LoVo (cell line): Measurements from ENCODE around the gene ATP11C.
"Not testable (repeated sequence)": the region's sequence is repeated elsewhere in the genome, so short reads cannot be mapped to it uniquely, and the experiment has no call there.

Experiments used
- DNase-seq: peaks from one replicate; pipeline ENCODE4 v3.0.0-alpha.2; 2016; ENCODE audit warnings: low spot score

ATP11C gene

DNA sequence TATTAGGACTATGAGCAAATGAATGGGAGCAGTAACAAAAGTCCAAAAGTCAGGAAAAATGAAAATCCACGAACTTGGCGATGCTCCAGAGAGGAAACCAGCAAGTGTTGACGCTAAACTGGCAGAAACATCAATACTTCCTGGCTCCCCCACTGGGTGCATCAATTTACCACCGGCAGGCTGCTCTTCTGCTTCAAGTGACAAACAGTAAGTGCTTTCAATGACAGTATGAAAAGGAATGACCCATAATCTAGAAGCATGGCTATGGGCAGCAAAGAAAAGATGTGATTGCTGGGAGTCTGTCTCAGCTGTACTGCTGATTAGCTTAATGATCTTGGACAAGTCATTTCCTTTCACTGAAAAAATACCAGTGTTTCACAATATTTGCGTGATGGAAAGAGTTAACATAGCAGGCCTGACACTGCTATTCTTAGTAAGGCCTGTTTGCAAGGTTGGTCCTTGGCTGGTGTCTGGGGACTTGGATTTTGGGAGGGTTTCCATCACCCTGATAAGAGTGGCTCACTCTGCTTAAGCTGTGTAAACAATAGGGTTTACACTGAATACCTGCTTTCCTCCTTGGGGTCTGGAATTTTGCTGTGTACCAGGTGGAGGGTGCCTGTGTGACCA lies 8.7 kb downstream of the ATP11C start:
- no peak for DNase-seq

DNA sequence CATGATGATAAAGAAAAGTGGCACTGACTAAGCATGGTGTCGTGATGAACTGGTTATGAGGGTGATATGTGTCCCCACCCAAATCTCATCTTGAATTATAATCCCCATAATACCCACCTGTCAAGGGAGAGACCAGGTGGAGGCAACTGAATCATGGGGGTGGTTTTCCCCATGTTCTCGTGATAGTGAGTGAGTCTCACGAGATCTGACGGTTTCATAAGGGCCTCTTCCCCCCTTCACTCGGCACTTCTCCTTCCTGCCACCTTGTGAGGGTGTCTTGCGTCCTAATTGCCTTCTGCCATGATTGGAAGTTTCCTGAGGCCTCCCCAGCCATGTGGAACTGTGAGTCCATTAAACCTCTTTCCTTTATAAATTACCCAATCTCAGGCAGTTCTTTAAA lies 11.7 kb downstream of the ATP11C start:
- DNase-seq = not testable (repeated sequence)

DNA sequence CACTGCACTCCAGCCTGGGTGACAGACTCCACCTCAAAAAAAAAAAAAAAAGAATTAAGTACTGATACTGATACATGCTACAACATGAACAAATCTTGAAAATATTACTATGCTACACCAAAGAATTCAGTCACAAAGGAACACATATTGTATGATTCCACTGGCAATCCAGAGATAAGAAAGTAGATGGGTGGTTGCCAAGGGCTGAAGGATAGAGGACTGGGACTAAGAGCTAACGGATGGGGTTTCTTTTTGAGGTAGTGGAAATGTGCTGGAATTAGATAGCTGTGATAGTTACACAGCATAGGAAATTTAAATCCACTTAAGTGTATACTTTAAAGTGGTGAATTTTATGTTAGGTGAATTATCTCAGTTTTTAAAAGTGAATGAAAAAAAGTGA lies 12.5 kb downstream of the ATP11C start:
- no peak for DNase-seq

DNA sequence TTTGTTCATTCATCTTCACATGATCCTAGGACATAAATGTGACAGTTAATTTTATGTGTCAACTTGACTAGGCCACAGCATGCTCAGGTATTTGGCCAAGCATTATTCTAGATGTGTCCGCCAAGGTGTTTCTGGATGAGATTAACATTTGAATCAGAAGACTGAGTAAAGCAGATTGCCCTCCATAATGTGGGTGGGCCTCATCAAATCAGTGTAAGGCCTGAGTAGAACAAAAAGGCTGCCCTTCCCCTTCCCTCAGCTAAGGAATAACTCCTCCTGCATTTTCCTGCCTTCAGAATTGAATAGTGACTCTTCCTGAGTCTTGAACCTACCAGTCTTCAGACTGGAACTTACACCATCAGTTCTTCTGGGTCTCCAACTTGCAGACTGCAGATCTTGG lies 18.4 kb downstream of the ATP11C start:
- DNase-seq = no peak

DNA sequence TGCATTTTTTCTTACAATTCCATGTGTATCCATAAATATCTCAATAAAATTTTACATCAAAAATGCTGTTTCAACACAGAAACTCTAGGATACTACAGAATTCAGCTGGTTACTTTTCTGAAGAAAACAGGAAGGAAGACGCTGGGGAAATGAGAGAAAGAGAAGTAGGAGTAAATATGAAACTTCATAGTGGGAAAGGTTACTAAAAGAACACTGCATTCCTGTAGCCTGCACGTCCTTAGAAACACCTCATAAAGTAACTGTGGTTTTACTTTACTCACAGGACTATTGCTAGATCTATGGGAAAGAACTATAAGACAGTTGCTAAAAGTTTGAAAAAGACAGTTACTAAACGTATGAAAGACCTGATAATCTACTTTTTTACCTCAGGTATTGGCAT lies 23.1 kb downstream of the ATP11C start:
- DNase-seq = no peak

DNA sequence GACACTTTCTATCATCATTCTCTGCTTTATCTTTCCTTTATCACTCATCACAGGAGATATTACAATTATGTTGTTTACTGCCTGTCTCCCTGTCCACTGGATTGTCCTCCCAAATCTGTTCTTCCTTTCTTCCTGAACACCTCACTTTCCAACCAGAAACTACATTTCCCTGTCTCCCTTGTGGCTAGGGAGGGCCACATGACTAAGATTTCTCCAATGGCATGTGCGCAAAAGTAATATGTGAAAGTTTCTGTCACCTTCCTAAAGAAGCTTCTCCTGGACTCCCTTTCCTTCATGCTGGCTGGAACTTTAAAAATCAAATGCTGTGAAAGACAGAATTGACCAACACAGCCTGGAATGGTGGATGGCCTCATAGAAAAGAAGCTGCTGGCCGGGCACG lies 25.8 kb downstream of the ATP11C start:
- no peak for DNase-seq

DNA sequence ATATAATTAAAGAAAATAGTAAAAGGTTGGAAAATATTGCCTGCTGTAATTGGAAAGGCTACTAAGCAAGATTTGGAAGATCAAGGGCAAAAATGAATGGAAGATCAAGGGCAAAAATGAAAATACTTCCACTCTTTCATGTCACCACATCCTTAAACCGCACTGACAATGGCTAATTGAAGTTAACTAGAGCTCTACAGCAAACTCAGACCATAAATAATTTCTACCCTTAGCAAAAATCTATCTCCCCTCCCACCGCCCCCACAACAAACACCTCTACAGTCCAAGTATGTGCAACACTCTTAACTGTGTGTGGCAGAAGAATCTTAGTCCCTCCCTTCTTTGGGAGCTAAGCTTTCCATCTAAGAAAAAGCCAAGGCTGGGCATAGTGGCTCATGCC lies 27.1 kb downstream of the ATP11C start:
- DNase-seq = no peak

DNA sequence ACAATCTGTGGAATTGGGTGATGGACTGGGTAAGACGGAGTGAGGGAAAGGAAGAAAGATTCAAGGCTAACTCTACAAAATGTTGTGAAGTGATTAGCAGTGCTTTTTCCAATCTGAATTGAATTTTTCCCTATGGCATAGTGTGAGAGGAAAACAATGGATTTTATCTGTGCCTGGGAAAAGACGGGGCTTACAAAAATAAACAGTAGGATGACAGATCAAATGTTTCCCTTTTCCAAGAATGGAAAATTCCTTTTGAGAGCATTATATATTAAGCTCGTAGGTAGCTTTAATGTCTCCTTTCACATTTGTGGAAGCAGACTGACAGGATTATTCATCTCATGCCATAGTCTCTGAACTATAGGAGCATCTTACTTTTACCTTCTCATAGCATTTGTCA lies 27.8 kb downstream of the ATP11C start:
- no peak for DNase-seq

DNA sequence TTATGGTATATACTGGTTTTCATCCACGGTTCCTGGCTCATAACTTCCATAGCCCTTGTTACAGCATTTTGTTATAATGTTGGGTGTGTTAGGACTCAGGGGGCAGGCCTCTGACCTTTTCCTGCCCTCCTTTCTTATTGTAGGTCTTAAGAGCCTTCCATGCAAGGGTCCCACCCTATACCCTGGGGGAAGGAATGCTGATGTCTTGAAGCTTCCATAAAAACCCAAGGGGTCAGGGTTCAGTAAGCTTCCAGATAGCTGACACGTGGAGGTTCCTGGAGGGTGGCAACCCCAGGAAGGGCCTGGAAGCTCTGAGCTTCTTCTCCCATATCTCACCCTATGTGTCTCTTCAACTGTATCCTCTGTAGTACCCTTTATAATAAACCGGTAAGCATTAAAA lies 29.6 kb downstream of the ATP11C start:
- no peak for DNase-seq

DNA sequence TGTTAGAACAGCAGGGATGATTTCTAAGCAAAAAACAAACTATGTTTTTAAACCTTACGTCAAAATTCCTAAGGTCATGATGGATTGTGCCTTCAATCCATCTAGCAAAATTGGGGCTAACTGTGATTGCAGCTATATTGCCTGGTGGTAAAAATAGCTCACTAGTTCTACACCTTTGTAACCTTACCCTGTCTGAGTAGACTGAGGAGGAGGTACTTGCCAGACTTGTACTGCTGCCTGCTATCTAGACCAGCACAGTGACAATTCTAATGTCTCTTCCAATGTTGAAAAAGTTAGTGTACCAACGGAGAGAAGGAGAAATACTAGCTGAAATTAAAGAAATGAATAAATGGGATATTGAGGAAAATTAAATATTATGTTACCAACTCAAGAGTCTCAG lies 30.3 kb downstream of the ATP11C start:
- DNase-seq = no peak

DNA sequence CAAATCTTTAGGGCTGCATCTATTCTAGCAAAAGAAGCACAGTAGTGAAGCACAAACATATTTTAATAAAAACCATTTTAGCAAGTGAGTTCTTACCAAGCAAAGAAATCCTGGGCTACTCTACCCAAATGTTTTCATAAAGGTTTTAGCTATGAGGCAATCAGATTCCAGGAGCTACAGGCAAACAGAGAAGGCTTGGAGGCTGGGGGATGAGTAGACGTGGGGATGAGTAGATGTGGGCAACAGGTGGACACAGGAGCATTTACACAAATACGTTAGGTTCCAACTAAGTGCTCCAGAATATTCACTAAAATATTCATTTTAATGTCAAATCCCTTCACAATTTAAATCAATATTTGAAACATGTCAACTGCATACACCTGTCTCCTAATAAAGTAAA lies 34.5 kb downstream of the ATP11C start:
- no peak for DNase-seq

DNA sequence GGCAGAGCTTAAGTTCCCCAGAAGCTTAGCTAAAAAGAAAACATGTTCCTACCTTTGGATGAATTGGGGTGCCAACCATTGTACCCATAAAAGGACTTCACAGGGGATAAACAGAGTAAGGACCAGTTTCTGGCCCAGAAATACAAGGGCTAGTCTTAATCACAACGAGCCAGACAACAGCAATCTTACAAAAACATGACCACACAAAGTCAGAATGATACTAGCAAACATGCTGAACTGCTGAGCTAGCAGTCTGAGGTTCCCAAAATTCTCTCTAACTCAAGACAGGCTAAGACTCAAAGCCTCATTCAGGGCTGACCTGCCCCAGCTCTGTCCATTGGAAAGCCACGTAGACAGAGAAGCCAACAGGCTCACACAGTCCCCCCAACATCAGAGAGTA lies 40.3 kb downstream of the ATP11C start:
- no peak for DNase-seq

DNA sequence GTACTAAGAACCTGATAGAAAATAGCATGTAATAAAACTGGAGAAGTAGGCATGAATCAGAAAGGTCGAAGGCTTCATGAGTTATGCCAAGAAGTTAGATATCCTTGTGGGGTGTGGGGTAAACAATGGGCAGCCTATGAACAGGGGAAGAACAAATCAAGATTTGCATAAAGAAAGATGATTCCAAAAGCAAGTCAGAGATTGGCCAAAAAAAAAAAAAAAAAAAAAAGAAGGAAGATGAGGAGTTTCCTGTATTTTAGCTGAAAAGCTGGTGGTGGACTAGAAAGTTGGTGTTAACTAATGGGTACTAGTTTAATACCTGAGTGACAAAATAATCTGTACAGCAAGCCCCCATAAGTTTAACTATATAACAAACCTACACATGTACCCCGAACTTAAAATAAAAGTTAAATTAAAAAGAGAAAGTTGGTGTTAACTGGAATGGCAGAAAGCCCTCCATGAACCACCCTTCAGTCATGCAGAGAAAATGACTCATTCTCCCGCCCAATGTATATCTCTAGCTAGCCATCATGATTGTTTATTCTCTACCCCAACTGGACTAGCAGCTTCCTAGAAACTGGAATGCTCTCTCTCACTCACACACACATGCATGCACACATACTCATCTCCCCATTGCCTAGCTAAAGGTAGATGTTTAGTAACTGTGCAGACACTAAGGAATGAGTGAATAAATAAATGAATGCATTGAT lies 41.7 kb downstream of the ATP11C start:
- no peak for DNase-seq

DNA sequence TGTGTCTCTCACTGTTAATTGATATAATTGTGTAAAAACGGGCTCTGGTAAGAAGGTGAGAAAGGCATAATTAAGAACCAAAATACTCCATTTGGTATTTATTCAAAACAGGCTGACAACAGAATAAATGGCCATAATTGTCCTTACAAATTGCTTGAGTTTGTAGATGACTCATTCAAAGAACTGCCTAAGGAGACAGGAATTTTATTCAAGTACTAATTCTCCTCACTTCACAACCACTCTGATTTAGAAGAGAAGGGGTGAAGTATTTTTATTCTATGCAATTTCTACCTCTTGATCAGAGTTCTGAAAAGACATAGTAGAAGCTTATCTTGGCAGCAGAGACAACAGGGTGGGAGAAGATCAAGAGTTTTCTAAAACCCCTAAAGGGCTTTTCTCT lies 43.1 kb downstream of the ATP11C start:
- DNase-seq = no peak

DNA sequence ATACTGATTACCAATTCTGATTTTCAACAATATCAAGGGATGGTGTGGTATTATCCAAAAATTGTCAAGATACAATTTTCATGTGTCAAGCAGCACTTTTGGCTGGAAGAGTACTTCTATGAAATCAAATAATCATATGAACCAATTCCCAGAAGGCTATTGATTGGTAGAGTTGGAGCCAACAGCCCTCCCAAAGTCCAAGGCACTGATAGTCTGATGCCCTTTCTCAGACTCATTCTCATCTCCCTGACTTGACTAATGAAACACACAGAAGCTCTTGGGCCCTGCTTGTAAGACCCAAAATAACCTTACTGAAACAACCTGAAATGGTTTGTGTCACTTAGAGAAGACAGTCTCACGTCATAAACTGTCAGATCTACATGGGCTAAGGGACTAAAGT lies 48.9 kb downstream of the ATP11C start:
- no peak for DNase-seq

DNA sequence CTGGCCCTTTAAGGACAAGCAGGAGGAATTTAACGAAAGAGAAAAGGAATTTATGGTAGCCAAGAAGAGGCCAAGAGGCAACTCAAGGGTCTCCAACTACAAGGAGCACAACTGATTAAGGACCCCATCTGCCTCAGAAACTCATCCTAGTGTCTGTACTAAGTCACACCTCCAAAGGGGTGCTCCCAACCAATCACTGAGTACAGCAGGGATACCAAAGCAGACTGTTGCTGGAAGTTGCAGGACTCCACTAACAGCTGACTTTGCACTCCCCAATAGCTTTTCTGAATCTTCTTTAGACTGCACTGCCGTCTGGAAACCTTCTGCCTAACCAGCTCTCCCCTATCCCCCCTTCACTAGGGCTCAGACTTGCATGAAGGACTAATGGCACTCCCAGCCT lies 50.6 kb downstream of the ATP11C start:
- DNase-seq = no peak

DNA sequence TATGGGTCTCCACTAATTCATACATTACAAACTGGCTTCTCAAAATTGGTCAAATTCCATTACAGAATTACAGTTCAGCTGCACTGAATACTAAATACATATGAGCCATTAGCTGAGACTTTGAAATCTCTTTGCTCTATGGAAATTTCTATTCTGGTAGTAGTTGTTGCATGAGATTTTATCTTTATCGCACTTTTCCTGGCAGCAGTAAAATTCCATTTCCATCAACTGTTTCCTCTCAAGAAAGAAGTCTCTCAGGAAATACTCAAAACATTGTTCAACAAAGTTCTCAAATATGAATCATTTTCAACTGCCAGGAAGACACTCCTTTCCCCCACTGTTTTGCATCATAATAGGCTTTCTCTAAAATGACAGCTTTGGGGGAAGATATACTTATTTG lies 51.3 kb downstream of the ATP11C start:
- no peak for DNase-seq

DNA sequence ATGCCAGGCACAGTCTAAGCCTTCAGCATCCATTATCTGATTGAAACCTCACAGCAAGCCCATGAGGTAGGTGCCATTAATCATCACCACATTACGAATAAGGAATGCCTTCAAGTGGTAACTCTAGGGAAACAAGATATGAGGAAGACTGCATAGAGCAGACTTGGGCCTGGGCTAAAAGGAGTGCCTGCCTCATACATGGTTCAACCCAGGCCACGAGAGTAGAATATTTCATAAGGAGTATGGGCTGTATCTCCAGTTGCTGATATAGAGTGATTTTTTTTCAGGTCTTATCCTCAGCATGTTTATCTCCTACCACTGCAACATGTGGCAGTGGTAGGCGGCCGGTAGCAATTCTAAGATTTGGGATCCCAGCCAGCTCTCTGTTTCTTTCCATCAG lies 51.7 kb downstream of the ATP11C start:
- no peak for DNase-seq

DNA sequence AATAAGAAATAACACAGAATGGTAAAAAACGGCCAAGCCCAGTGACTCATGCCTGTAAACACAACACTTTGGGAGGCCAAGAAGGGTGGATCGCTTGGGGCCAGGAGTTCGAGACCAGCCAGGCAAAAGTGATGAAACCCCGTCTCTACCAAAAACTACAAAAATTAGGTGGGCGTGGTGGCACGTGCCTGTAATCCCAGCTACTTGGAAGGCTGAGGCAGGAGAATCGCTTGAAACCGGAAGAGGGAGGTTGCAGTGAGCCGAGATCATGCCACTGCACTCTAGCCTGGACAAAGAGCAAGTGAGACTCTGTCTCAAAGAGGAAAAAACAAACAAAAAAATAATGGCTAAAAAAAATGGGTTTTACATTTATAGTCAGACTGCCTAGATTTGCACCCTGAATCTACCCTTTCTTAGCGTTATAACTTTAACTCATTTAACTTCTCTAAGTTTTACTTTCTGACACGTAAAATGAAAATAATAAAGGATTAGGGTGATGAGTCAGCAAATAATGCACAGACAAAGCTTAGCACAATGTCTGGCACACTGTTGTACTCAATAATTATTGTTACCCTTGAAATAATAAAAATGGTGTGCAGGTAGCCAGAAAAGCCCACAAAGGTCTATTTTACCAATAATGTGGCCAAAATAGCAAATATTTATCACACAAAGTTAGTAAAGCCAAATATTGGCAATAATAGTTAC lies 55.0 kb downstream of the ATP11C start:
- DNase-seq = no peak

DNA sequence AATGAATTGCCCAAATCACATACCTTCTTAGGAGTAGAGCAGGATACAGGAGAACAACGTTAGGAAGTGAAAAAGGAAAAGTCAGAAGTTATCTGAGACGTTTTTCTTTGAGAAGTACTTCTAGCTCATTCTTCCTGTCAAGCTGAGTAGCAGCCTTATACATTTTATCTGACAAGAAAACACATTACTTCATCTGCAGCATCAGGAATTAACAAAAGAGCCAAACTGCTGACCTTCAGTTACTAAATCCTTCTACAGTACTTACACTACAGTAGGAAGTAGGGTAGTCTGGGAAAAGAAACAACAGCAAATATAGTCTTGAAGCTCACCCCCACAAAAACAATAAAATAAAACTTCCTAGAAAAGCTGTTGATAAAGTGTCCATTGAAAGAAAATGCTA lies 57.0 kb downstream of the ATP11C start:
- no peak for DNase-seq

DNA sequence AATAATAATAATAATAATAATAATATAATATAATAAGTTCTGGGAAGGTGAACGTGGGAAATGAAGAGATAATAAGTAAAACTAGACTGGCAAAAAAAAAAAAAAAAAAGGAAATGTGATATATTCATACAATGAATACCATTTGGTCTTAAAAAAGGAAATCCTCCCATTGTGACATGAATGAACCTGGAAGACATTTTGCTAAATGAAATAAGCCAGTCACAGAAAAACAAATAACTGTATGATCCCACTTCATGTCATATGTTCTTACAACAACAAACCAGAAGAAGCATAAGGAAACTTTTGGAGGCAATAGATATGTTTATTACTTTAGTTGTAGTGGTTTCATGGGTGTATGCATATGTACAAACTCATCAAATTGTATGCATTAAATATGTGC lies 63.1 kb downstream of the ATP11C start:
- DNase-seq = no peak

DNA sequence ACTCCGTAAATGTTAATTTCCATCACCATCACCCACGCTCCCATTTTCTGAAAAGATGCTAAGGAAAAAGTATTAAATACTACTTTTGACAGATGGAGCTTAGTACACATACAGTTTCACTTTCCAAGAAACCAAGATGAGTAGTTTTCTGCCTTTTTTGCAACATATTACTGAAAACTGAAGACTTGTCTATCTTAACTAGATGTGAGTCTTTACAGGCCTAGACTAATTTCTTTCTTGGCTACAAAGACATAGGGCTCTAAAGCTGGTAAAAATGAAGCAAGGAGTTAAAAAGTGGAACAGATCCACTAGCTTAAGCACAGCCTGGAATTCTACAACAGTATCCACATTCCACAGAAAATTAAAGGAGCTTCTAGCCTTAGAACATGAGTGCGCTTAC lies 68.2 kb downstream of the ATP11C start:
- no peak for DNase-seq

DNA sequence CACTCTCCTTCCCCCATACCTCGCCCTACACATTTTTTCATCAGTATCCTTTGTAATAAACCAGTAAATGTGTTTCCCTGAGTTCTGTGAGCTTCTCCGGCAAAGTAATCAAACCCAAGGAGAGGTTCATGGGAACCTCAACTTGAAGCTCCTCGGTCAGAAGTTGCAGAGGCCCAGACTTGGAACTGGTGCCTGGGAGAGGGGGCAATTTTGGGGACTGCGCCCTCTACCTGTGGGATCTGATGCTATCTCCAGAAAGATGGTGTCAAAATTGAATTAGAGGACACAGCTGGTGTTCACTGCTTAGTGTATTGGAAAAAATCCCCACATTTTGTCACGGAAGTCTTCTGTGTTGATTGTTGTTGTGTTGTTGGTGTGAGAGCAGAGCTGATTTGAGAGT lies 70.6 kb downstream of the ATP11C start:
- no peak for DNase-seq

DNA sequence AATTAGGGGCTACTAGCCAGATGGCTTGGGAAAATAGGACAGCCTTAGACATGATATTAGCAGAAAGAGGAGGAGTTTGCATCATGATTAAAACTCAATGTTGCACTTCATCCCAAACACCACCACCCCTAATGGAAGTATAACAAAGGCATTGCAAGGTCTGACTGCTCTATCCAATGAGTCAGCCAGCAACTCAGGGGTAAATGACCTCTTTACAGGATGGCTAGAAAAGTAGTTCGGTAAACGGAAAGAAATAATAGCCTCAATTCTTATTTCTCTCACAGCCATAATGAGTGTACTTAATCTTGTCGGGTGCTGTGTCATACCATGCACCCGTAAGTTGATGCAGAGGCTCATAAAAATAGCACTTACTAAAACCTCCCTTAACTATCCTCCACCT lies 76.0 kb downstream of the ATP11C start:
- DNase-seq = not testable (repeated sequence)
